HG02759 (cell line): Measurements from ENCODE around the gene NFAM1.
A peak's percentile ranks its signal among the peaks of the same experiment; 100 is the strongest.

Experiments used
- ATAC-seq: cut with Tn5 transposase; IDR thresholded peaks from one replicate; pipeline ENCODE4 v1.9.1; 2021; ENCODE audit warnings: mild to moderate bottlenecking, moderate library complexity; ENCODE audit not compliant: unreplicated experiment

The NFAM1 gene

DNA sequence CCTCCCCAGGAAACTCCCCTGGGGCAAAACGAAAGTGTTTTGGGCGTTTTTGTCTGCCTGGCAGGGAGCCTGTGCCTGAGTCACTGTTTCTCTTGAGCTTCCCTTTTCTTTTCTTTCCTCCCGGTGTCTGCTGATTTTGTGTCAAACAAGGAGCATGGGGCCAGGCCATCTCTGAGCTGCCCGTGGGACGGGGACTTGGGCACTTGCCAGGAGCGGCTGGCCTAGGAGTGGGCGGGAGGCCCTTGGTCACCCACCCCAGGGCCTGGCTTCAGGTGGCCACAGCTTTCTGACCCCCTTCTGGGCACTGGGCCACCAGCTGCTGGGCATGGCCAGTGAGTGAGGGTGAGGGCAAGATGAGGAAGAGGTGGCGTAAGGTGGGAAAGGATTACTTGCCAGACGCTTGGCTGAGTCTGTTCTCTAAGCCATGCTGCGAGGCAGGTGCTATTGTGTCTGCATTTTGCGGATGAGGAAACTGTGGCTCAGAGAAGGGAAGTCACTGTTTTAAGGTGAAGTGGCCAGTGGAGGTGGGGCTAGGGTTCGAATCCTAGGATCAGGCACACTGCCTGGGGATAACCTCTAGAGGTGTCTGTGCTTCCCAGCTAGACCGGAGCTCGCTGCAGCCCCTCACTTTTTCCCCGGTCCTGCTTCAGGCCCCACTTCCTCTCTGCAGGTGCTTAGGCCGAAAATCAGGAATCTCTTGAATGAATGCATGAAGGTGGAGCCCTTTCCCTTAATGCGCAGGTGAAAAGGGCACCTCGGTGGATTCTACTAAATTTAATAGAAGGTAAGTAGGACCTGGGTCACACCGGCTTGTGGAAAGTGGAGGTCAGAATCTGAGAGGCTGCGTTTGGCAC lies 7.8 kb upstream of the NFAM1 start:
- ATAC-seq, result no peak

DNA sequence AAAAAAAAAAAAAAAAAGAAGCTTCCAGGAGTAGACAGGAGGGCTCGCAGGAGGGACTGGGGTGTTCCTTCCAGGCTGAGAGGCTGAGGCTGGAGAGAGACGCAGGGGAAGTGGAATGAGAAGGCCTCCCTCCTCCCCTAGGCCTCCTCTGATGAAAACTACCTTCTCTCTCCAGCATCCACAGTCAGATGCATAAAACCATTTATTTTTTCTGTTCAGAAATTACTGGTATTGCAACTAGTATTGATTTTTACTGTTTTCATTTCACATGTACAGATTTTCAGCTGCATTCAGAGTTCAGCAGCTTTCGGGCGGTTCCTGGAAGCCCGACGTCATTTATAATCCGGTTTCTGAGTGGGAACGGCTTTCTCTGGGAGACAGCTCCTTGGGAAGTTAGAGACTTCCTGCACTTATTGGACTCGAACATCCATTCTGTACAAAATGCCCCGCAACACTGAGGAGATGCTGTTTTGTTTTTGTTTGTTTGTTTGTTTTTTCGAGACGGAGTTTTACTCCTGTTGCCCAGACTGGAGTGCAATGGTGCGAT lies 6.9 kb upstream of the NFAM1 start:
- no peak for ATAC-seq

DNA sequence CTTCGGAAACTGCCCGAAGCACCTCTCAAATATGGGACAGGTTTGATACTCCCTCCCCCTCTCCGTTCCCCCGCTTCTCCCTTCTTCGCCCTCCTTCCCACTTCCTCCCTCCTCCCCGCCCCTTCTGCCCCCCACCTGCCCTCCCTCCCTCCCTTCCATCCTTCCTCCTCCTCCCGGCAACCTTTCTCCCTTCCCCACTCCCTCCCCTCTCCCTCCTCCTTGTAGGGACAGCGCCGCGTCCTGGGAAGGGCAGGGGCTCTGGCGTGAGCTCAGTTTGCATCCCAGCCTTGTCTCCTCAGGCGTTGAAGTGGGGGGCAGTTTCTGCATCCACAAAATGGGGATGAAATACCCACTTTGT lies 6.1 kb upstream of the NFAM1 start:
- ATAC-seq, result no peak

DNA sequence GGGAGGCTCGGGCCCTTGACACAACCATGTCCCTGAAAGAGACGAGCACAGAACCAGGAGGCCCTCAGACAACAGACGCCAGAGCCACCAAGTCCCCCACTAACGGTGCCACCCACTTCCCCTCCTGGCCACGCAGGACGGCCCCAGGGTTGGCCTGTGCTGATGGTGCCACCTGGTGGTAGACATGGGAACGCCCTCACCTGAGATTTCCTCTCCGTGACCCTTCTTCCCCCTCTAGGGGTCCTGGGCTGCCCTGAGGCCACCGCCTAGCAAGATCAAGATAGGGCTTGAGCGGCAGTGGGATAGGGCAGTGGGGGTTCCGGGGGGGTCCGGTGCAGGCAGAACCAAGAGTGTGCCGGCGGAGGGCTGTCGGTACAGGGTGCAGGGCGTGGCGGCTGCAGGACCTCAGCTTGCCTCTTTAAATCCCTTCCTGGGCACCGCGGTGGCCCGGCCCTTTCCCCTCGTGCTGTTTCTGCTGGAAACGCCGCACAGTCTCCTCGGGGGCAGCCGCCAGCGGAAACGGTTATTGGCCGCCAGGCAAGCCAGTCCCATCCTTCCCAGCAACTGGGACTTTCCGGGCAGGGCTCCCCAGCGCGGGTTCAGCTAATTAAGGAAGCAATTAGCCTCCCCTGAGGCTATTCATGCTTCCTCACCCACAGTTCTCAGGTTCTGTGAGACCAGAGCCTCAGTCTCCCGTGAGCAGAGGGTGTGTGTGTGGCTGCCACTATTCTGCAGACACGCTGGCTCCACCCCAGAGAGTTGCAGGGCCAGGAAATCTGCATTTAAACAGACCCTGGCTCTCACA lies 5.5 kb upstream of the NFAM1 start:
- ATAC-seq, result peak; percentile 58

DNA sequence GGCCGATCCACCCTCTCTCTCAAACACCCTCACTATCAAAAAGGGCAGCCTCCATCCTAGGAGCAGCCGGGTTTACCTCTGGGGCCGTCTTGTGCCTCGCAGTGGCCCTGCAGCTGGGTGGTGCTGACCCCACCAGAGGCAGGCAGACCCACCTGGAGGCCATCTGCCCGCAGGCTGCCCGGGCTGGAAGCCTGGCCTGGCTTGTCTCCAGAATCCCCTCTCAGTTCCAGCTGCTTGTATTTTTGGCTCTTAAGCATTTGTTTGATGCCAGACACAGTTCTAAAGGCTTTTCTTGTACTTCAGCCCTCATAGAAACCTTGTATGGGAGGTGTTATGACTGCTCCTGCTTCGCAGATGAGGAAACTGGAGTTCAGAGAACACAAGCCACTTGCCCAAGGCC lies 4.2 kb upstream of the NFAM1 start:
- no peak for ATAC-seq

DNA sequence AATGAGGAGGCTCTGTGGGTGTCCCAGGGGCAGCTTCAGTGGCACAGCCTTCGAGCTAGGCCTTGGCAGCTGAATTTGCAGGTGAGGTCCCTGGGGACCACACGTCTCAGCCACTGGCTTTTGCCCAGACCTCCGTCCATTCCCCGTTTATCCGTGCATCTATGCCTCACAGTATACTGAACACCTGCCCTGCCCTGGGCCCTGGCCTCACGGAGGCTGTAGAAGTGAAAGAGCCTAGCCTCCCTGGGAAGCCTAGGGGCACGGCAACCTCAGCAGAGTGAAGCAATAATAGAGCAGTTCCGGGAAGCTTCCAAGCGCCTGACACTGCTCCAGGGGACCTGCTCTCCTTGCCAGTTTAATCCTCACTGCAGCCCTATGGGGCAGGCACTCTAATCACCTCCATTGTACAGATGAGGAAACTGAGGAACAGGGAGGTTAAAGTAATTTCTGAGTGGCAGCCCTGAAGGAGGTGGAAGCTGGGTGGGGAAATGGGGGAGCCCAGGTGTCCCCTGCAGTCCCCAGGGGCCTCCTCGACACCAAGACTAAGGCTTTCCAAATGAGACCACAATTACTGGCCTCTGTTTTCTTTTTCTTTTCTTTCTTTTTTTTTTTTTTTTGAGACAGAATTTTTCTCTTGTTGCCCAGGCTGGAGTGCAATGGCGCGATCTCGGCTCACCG lies 2.7 kb upstream of the NFAM1 start:
- ATAC-seq, result no peak

DNA sequence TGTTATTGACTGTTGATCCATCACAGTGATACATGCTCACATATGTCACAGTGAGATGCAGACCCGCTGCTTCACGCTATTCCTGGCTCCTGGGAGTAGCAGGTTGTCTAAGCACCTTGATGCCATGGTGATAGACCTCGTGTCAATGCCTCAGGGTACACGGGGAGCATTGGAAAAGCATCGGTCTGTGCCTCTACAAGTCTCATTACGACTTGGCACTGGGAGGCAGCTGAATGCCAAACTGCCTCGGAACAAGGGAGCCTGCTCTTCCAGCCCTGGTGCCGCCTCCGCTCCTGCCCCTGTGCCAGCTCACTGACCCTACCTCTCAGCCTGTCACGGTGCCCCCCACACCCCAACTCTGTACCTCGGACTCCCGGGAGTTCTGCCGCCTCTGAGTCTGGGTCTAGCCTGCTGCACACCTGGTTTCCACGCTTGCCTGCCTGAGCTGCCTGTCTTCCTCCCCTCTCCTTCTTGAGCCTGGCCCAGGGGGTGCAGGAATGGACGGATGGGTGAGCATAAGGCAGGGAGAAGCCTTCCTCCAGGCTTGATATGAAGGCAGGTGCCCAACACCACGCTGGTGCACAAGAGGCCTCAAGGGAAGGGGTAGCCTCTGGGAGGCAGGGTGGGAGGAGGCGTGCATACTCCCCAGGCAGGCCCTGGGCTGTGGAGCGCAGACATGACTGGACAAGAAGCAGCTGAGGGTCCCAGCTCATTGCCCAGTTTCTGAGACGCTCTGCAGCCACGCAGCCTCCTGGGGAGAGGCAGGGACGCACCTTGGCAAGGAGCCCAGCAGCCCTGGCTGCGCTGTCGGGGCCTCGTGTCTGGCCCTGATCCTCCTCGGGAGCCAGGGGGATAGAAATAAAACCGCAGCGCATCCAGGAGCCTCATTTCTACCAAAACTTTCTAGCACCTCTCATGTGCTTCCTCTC lies 1.8 kb upstream of the NFAM1 start:
- no peak for ATAC-seq

DNA sequence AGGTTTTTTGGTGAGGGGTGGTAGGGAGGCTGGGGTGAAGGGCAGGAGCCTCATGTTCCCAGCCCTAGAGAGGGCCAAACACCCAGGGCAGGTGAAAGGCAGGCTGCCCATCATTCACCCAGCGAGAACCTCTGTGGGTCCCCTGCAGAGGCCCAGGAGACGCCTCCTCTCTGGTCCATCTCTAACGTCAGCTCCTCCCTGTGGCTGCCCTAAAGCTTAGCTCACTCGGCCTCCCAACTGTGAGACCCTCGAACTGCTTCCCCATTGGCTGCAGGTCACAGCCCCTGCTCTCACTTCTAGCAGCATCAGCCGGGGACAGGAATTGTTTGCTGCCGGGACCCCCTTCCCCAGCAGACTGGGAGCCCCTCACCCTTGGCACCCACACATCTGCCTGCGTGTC lies 615 bp upstream of the NFAM1 start:
- ATAC-seq, result no peak

DNA sequence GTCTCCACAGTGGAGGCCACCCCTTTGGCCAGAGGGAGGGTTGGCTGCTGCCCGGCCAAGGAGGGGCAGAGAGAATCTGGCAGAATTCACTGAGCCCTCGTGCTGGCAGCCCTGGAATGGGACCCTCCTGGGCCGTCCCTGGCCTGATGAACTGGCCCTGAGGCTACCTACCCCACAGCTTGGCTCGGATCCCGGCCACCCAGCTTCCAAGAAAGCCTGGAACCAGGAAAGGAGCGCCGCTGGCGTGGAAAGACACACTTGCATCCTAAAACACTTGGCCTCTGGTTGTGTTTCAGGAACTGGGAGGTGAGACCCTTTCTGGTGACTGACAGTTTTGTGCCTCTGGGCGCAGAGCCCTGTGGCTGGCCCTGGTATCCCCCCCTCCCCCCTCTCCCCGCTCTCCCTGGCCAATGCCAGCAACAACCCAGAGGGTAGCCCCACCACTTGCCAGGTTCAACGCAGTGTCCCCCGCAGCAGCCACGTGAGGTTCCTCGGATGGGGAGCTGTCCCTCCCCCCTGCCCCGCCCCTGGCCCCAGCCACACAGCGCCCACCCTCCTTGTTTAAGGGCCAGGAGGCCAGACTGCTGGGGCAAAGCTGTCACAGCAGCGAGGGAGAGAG lies 693 bp downstream of the NFAM1 start:
- ATAC-seq, result no peak

DNA sequence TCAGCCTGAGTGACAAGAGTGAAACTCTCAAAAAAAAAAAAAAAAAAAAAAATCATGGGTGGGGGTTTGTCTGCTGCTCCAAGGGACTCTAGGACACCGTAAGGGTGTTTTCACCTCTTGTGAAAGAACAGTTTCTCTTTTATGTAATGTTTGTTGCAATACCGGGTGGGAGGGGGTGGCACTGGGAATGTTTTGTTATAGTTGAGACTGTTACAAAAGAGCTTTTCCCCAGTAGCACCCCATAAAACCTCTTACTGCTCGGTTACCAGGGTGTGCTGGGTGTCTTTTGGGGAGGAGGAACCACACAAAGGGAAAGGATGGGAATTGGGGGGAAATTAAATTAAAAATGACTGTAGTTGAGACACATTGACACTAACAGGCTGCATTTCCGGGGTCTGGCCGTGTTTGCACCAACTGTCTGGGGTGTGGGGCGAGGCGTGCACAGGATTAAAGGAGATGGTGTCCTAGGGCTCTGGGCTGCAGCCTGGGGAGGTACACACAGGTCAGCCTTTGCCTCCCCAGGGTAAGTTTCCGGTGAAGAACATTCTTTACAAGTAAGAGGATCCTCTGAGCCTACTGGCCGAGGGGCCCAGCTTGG lies 1.6 kb downstream of the NFAM1 start:
- ATAC-seq, result no peak

DNA sequence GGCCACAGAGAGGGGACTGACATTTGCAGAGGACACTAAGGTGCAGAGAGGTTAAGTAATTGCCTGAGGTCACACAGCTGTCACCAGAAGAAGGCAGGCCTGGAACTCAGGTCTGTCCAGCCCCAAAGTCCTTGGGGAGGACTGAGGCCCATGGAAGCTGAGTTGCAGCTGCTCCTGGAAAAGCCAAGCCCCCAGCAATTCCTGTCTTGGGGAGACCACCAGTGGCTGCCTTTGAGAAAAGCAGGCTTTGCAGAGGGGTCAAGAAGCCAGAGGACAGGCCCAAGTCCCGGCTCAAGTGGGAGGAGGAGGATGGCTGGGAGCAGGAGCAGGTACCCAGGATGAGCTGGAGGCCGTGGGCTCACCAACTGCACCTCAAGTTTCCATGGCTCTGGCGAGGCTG lies 3.4 kb downstream of the NFAM1 start:
- no peak for ATAC-seq

DNA sequence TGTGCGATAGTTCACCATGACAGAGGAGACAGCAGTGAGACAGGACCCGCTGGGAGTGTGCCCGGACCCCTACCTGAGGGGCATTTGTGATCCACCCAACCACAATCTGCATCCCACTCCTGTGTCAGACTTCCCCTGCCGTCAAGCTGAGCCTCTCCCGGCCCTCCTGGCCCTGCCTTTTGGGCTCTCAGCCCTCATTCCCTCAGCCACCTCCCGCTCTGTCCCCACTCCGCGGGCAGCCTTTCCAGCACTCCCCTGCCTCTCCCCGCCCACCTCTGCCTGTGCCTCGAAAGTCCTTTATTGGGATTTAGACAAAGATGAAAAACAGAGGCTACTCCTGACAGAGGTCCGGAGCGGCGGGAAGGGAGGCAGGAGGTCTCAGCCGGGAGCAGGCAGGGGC lies 4.2 kb downstream of the NFAM1 start:
- ATAC-seq, result no peak

DNA sequence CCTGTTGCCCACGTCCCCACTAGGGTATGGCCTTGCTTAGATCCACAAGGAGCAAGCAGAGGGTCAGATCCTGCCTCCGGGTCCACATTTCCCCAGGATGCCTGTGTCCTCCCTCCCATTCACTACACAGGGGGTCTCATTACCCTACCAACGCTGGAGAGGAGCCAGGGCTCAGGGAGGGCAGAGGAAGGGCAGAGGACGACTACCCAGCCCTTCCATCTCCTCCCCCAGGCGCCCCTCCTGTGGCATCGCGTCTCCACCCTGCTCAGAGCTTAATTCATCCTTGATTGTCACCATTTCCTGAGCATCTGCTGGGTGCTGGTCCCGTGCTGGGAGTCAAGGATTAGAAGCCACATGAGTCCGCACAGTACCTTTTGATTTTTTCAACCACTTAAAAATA lies 5.0 kb downstream of the NFAM1 start:
- ATAC-seq, result no peak

DNA sequence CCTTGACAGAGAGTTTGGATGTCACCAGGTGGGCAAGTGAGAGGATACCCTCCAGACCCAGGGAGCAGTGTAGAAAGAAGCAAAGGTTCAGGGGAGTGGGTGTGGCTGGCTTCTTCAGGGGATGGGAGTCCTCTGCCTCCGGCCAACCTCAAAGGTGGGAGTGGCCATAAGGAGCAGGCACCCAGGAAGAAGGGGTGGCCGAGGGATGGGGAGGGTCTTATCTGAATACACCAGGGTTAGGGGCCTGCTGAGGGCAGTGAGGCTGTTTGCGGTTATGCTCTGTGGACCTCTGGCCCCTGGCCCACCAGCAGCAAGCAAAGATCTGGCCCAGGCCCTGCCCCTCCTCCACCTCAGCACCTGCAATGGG lies 6.2 kb downstream of the NFAM1 start:
- no peak for ATAC-seq

DNA sequence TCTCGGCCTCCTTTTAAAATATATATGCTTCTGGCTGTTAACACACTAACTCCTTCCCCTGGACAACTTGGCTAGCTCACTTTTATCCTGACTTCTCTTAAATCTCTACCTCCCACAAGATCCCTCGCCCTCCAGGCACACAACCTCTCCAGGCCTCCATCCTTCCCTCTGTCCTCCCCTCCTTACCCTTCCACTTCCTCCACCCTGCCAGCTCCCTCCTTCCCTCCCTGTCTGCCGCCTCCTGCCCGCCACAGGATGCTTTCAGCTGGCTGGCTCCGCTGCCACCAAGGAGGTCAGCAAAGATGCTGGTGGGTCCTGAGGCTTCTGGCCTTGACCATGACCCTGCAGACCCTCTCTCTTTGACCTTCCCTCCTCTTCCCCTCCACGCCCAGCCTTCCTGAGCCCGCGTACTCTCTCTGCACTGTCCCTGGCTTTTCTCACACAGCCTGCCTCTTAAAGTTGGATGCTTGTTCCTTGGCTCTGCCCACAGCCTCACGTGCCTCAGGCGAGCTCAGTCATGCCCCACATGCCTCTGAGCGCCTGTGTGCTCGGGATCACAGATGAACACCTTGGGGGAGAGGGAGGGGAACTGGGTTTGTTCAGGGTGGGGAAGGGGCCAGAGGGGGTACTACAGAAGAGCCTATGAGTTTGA lies 6.7 kb downstream of the NFAM1 start:
- no peak for ATAC-seq

DNA sequence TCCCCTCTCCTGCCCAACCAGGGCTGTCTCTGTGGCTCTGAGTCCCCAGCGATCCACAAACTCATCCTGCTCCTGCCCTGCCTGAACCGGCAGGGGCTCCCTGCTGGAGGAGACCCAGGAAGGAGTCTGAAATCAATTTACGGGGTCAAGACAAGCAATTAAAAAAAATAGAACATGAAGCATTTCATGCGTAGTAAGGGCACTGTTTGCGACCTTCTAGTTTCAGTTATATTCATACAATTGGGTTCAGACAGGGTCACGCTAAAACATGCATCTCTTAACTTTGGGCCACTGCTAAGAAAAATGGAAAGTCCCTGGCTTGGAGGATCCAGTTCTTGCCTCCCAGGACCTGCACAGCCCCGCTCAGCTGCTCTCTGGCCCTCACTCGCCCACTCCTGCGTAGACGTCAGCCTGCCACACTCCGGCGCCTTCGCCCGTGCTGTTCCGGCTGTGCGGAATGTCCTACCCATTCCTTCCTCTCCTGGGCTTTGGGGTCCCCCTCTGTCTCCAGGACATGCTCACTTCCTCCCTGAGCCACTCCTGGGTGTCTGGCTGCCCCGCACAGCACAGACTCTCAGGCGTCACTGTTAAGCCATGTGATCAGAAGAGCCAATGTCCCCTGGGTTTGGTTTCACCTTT lies 12.8 kb downstream of the NFAM1 start:
- ATAC-seq, result no peak

DNA sequence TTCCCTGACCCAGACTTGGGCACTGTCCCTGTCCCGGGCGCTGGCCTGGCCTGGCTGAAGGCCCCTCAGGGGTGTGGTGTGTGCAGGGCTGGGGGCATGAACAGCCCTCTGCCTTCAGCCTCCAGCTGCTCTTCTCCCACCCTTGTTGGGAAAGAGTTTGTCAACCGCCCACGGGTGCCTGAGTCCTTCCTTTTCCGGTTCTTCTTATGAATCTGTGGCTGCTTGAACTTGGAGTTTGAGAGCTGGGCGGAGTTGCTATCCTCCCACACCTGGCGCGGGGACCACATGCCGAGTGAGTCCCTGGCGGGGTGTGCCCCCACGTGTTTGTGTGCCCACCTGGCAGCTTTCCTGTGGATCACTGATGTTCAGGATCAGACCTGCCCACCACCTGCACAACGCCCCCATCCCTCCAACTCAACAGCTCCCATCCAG lies 13.4 kb downstream of the NFAM1 start:
- ATAC-seq, result no peak

DNA sequence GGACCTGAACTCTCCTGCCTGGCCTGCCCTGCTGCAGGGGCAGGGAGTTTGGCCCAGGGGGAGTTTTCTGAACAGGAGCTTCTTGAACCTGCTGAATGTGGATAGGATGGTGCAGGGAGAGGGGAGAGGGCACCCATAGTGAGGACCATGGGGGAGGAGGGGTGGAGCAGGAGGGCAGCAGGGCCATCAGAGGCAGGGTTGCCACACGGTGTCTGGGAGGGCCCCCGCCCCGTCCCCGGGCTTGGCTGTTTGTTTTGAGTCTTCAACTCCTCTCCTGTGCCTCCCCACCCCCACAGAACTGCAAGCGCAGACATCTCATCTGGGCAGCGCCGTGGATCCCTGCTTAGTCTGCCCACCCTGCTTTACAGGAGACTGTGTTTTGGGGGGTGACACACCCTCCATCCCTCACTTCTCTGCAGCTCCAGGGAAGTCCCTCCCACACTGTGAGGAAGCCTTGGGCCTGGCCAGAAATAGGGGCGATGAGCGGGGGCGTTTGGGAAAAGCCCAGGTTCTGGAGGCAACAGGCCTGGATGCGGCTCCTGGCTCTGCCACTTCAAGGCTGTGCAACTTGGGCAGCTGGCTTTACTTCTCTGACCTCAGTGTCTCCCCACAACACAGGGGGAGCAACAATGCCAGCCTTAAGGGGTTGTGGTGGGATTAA lies 14.4 kb downstream of the NFAM1 start:
- ATAC-seq, result no peak
